OCI-LY1 (cell line): ENCODE data around the gene ANKRD53.

Experiments used
- CTCF ChIP-seq: fragments of 200-600 bp; sonication (generic), shearing (Covaris generic); IDR thresholded peaks from 2 replicates; pipeline ENCODE4 v1.5.1; 2017; ENCODE audit warnings: mild to moderate bottlenecking, antibody characterized with exemption, low read length, moderate library complexity, mixed read lengths
- EZH2 ChIP-seq: fragments of 200-600 bp; sonication (generic), shearing (Covaris generic); IDR thresholded peaks from 2 replicates; pipeline ENCODE4 v1.8.0; 2017; ENCODE audit warnings: borderline replicate concordance, mixed run types, mild to moderate bottlenecking, antibody characterized with exemption, low read length, moderate library complexity, mixed read lengths

GRCh38 chr2:70936165-70936978 lies 42.1 kb upstream of the ANKRD53 start:
- no peak for TF ChIP-seq CTCF
- TF ChIP-seq EZH2 = no peak
